GM20000 (cell line): ENCODE measurements around the gene SGCD.

Experiments used
- DNase-seq: peaks from one replicate; pipeline ENCODE4 v3.0.0; 2012; ENCODE audit warnings: low spot score
- CTCF ChIP-seq: IDR thresholded peaks from 2 replicates; pipeline ENCODE4 v1.5.1; 2012; ENCODE audit warnings: mild to moderate bottlenecking, control low read depth; ENCODE audit errors: extremely low read depth, missing control alignments

Gene SGCD

GRCh38 chr5:156399323-156399722, 72.4 kb downstream of the SGCD start:
- no peak for TF ChIP-seq CTCF
- no peak for DNase-seq

DNA sequence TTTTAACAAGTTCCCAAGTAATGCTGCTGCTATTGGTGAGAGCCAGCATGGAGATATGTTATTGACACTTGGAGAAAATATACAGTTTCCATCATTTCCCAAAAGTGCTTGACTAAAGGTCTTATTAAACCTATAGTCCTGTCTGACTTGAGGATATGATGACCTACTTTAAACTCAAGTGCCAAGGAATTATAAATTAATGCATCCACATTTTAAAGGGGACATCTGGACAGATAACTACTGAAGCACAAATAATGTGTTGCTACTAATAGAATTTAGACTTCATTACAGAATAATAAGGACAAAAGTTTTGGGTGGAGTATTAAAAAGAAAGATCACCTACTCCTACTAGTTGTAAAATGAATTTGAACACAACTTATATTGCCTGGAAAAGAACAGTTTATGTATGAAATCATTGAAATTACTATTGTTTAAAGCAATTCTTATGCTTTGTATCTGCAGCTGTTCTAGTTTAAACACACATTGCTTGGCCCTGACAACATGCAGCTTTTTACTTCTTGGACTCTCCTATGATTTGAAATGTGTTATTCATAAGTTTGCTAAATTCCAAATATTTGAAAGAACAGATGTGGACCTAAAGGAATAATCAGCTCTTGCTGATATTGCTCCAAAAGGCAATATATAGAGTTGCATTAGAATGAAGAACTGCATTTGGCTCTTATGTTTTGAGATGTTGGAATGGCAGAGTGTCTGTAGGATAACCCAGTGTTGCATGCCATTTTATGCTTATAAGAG, 73.4 kb downstream of the SGCD start:
- no peak for TF ChIP-seq CTCF

DNA sequence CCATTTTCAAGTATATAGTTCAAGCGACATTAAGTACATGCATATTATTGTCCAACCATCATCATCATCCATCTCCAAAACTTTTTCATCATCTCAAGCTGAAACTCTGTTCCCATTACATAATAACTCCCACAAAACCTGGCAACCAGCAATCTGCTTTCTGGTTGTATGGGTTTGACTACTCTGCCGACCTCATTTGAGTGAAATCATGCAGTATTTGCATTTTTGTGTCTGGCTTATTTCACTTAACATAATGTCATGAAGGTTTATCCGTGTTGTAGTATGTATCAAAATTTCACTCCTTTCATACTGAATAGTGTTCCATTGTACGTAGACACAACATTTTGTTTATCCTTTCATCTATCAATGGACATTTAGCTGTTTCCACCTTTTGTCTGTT, 74.8 kb downstream of the SGCD start:
- no peak for DNase-seq
- TF ChIP-seq CTCF = no peak

More for the DNA sequence above, 73.4 kb downstream of the SGCD start:
- no peak for DNase-seq

GRCh38 chr5:156402387-156402921, 75.5 kb downstream of the SGCD start:
- DNase-seq = peak; percentile 78
- TF ChIP-seq CTCF = no peak

GRCh38 chr5:156405988-156406387, 79.0 kb downstream of the SGCD start:
- no peak for DNase-seq
- no peak for TF ChIP-seq CTCF

DNA sequence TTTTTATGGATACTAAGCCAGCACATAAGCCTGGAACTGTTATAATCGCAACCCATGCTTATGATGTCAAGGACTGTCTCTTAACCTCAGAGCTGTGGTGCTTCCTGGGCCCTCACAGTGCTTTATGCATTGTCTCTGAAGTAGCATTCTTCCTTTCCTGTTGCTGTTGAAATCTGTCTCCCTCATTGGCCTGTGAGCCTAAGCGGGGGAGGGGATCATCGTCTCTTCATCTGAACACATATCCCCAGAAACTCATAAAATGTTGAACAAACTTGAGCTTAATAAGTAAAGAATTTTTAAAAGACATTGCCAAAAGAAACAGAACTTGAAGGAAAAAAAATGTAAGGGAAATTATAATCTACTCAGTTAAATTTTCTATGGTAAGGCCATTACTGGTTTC, 80.3 kb downstream of the SGCD start:
- TF ChIP-seq CTCF = no peak
- no peak for DNase-seq

- no peak for TF ChIP-seq CTCF
- no peak for DNase-seq
Observed at GRCh38 chr5:156409834-156410233, 82.9 kb downstream of the SGCD start.
